Common myeloid progenitor, CD34-positive (primary cell): ENCODE results near the gene ALG13.

Experiments used
- CTCF ChIA-PET: fragments of 350-600 bp; sonication (Branson Sonifier 250); formaldehyde crosslinking; loops from one replicate; lab custom pipeline; 2021; ENCODE audit warnings: antibody characterized with exemption; lab: Charles Lee
- POLR2A ChIA-PET: fragments of 350-600 bp; sonication (Branson Sonifier 250); formaldehyde crosslinking; loops from one replicate; lab custom pipeline; 2021; ENCODE audit warnings: antibody characterized with exemption; lab: Charles Lee
- DNase-seq, 3 donors: peaks; one replicate each; pipeline versions ENCODE4 v3.0.0 to v3.0.0-alpha.2; 2013
- H3K27ac ChIP-seq, 2 experiments: 1 replicate in 1 of 2; 2 replicates in 1 of 2; pipeline ENCODE4 v1.7.0; 2013; ENCODE audit warnings: inconsistent platforms in 2 of 2, low read length in 2 of 2, mild to moderate bottlenecking in 2 of 2, low read depth in 1 of 2, moderate library complexity in 1 of 2; ENCODE audit not compliant: severe bottlenecking in 2 of 2, insufficient read depth in 1 of 2, poor library complexity in 1 of 2
- H3K27me3 ChIP-seq, 5 experiments: replicated peaks in 2 of 5; 1 replicate in 3 of 5; 2 replicates in 2 of 5; pipeline versions ENCODE4 v1.6.1 to v1.7.0; 2013; ENCODE audit warnings: low read length in 4 of 5, mild to moderate bottlenecking in 2 of 5, moderate library complexity in 2 of 5, inconsistent platforms in 1 of 5; ENCODE audit not compliant: insufficient read depth in 5 of 5, control insufficient read depth in 4 of 5
- H3K36me3 ChIP-seq, 4 experiments: 1 replicate in 2 of 4; 2 replicates in 2 of 4; pipeline versions ENCODE4 v1.6.1 to v1.7.0; 2013; ENCODE audit warnings: low read length in 3 of 4, control low read depth in 1 of 4, mild to moderate bottlenecking in 1 of 4; ENCODE audit not compliant: control insufficient read depth in 4 of 4, insufficient read depth in 4 of 4
- H3K4me1 ChIP-seq, 4 experiments: 1 replicate in 3 of 4; 2 replicates in 1 of 4; pipeline versions ENCODE4 v1.6.1 to v1.7.1; 2013; ENCODE audit warnings: low read length in 3 of 4, mild to moderate bottlenecking in 3 of 4, control low read depth in 1 of 4, inconsistent platforms in 1 of 4, moderate library complexity in 1 of 4; ENCODE audit not compliant: control insufficient read depth in 4 of 4, insufficient read depth in 4 of 4; ENCODE audit errors: control extremely low read depth in 1 of 4
- H3K4me3 ChIP-seq, 7 experiments: 1 replicate in 4 of 7; 2 replicates in 3 of 7; pipeline versions ENCODE4 v1.5.1 to v1.7.0; 2013; ENCODE audit warnings: mild to moderate bottlenecking in 7 of 7, low read length in 6 of 7, moderate library complexity in 6 of 7, inconsistent platforms in 2 of 7, low read depth in 2 of 7, control low read depth in 1 of 7; ENCODE audit not compliant: insufficient read depth in 4 of 7, control insufficient read depth in 1 of 7; ENCODE audit errors: extremely low read depth in 1 of 7
- H3K9me3 ChIP-seq, 5 experiments: 1 replicate in 4 of 5; 2 replicates in 1 of 5; pipeline versions ENCODE4 v1.6.1 to v1.7.1; 2013; ENCODE audit warnings: low read length in 4 of 5, mild to moderate bottlenecking in 2 of 5, inconsistent platforms in 1 of 5, low read depth in 1 of 5, moderate library complexity in 1 of 5; ENCODE audit not compliant: control insufficient read depth in 4 of 5, insufficient read depth in 2 of 5; ENCODE audit errors: control extremely low read depth in 1 of 5
- WGBS: methylation state at CpG from one replicate; pipeline ENCODE4 v1.1.5; 2013; ENCODE audit not compliant: insufficient coverage; 5-methylcytosine and 5-hydroxymethylcytosine counted together

Gene ALG13

DNA sequence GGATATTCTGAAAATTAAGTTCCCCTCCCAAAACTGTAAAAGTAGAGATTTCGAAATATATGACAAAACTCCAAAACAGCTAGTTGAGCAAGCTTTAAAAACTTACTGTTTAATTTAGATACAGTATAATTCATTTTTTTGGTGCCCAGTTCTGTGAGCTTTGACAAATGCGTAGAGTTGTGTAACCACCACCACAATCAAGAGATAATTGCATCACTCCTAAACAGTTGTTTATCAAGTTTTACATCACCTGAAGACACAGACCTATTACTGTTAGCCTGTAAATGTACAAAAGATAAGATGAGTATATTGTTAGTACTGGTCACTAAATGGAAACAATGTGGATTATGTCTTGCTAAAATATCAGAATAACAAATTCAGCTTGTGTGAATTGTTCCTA is 62.3 kb downstream of the ALG13 start:
- no peaks in the 10 kb centered on the region for H3K9me3 ChIP-seq
- H3K36me3 ChIP-seq = peaks cover 2 to 41% (median 4%) of the 10 kb centered on the region in 4 experiments
- no peak overlapping the region for H3K27ac ChIP-seq
- ChIA-PET POLR2A (no interaction called here), CTCF (no interaction called here)
- H3K4me3 ChIP-seq = no peak overlapping the region
- no peak for DNase-seq
- no CpG with 5 or more reads among the region's 2 CpGs for WGBS
- no peaks in the 10 kb centered on the region for H3K27me3 ChIP-seq
- H3K4me1 ChIP-seq = no peaks in the 10 kb centered on the region

DNA sequence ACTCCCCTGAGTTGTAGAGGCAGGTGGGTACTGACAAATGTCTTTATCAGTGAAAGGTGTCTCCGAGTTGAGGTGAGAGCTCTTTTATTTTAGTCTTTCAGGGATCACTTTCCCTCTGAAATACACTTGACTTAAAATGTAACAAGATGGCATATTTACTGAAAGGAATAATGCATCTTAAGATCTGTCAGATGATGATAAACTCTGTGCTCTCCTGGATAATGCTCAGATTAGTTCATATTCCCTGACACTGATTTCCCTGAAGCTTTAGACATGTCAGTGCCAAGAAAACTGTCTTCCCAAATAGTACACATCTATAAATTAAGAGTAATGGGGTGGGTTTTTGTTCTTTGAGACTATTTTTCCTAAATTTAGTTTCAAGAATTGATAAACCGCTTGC is 75.5 kb downstream of the ALG13 start:
- no peak overlapping the region for H3K4me3 ChIP-seq
- H3K27me3 ChIP-seq = peaks cover 0 to 2% (median 0%) of the 10 kb centered on the region in 5 experiments
- H3K27ac ChIP-seq = no peak overlapping the region
- H3K4me1 ChIP-seq = no peaks in the 10 kb centered on the region
- ChIA-PET CTCF (no interaction called here), POLR2A (no interaction called here)
- no peak for DNase-seq
- peaks cover 0 to 27% (median 6%) of the 10 kb centered on the region in 4 experiments for H3K36me3 ChIP-seq
- H3K9me3 ChIP-seq = peaks cover 0 to 2% (median 0%) of the 10 kb centered on the region in 5 experiments
- WGBS = no CpG with 5 or more reads among the region's 2 CpGs

DNA sequence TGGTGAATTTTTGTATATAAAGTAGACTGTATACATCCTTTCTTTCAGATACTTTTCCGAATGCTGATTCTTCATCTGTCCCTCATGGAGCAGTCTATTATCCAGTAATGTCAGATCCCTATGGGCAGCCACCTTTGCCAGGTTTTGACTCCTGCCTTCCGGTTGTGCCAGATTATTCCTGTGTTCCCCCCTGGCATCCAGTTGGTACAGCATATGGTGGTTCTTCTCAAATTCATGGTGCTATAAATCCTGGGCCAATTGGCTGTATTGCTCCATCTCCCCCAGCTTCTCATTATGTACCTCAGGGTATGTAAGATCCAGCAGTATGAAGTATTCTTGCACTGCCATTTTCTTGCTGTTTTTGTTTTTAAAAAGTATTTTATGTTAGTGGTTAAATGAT is 78.7 kb downstream of the ALG13 start:
- Histone ChIP-seq H3K27ac (no peak overlapping the region), H3K4me1 (no peaks in the 10 kb centered on the region), H3K27me3 (peaks cover 0 to 2% (median 0%) of the 10 kb centered on the region in 5 experiments), H3K9me3 (no peaks in the 10 kb centered on the region), H3K36me3 (peaks cover 0 to 9% (median 2%) of the 10 kb centered on the region in 4 experiments), H3K4me3 (no peak overlapping the region)
- POLR2A ChIA-PET = no interaction called here
- no peak for DNase-seq
- 83% methylated on average over 1 of the region's 2 CpGs for WGBS
- CTCF ChIA-PET = interaction anchor here (0.7 kb wide), 1 partner anchor 615 kb away, joined by 3 read pairs; no protein-coding TSS in a partner anchor

DNA sequence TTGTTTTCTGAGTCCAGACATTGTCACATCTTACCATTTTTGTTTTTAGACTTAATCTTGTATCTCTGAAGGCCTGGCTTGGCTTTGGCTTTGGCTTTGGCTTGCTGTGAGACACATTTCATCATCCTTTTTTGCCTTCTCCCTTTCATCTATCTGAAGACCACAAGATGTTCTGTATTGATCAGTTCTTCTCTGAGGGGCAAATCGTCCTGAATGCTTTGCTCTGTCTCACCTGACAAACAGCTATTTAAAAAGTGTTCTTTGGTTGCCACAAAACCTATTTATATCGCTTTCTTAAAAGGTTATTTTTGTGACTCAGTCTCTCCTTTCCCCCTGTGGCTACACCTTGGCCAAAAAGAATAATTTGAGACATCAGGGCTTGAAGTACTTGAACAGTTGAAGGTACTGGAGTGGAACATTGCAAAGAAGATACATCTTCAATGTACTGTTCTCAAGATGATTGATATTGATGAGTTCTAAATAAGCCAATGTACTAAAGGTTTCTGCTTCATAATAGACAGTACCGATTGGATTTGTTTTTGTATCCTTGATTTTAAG is 80.7 kb downstream of the ALG13 start:
- ChIA-PET CTCF (interaction anchor here (0.9 kb wide), 1 partner anchor 25 kb away, joined by 3 read pairs; no protein-coding TSS in a partner anchor), POLR2A (no interaction called here)
- Histone ChIP-seq H3K9me3 (no peaks in the 10 kb centered on the region), H3K4me1 (no peaks in the 10 kb centered on the region), H3K4me3 (no peak overlapping the region), H3K27ac (no peak overlapping the region), H3K27me3 (peaks cover 0 to 2% (median 0%) of the 10 kb centered on the region in 5 experiments), H3K36me3 (peaks cover 0 to 20% (median 2%) of the 10 kb centered on the region in 4 experiments)
- WGBS = 85% methylated on average over 2 of the region's 3 CpGs
- no peak for DNase-seq

DNA sequence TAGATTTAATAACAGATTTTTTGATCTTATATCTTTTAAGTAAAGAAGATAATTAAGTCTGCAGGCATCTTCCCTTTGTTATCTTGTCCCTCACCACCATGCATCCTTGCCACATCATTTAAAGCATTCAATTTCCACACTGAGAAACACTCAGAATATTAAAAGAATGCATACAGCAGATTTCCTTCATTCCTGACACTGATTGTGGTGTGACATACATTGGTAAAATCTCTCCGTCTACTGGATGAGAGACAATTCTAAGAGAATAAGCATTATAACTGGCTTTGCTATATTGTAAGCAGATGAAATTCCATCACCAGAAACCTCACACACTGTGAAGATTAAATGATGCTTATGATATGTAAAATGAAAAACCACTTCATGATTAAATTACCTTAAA is 97.6 kb downstream of the ALG13 start:
- Histone ChIP-seq H3K27ac (no peak overlapping the region), H3K9me3 (no peaks in the 10 kb centered on the region), H3K36me3 (no peaks in the 10 kb centered on the region), H3K27me3 (peaks cover 0 to 4% (median 0%) of the 10 kb centered on the region in 5 experiments), H3K4me1 (no peaks in the 10 kb centered on the region), H3K4me3 (no peak overlapping the region)
- no peak for DNase-seq
- WGBS = no CpG with 5 or more reads among the region's 1 CpG
- ChIA-PET POLR2A (no interaction called here), CTCF (no interaction called here)

DNA sequence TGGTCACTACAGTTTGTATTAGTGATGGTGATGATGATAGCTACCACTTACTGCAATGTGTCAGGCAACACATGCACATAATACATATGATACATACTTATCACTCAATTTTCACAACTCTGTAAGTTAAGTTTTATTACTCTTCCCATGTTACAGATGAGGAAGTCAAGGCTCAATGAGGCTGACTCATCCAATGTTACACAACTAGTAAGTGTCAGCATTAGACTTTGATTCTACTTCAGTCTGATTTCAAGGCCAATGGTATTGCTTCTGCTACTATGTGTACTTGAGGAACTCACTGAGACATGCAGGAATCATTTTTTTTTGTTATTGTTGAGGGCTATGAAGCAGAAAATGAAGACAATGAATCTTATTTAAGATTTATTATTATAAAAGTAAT is 98.6 kb downstream of the ALG13 start:
- POLR2A ChIA-PET = no interaction called here
- Histone ChIP-seq H3K9me3 (peaks cover 0 to under 1% (median 0%) of the 10 kb centered on the region in 5 experiments), H3K27me3 (peaks cover 0 to 4% (median 0%) of the 10 kb centered on the region in 5 experiments), H3K27ac (no peak overlapping the region), H3K4me3 (no peak overlapping the region), H3K36me3 (no peaks in the 10 kb centered on the region), H3K4me1 (no peaks in the 10 kb centered on the region)
- CTCF ChIA-PET = no interaction called here
- DNase-seq = peak in 2 of 3 donors; percentile 5 to 6

DNA sequence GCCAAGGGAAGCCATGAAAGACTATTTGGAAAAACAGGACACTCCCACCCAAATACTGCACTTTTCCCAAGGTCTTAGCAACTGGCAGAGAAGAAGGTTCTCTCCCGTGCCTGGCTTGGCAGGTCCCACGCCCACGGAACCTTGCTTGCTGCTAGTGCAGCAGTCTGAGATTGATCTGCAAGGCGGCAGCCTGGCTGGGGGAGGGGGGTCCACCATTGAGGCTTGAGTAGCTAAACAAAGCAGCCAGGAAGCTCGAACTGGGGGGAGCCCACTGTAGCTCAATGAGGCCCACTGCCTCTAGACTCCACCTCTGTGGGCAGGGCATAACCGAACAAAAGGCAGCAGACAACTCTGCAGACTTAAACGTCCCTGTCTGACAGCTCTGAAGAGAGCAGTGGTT is 103.7 kb downstream of the ALG13 start:
- Histone ChIP-seq H3K27ac (no peak overlapping the region), H3K36me3 (no peaks in the 10 kb centered on the region), H3K4me3 (no peak overlapping the region), H3K4me1 (no peaks in the 10 kb centered on the region), H3K9me3 (peaks cover 0 to 7% (median 0%) of the 10 kb centered on the region in 5 experiments), H3K27me3 (no peaks in the 10 kb centered on the region)
- POLR2A ChIA-PET = no interaction called here
- DNase-seq = no peak
- 75% methylated on average over 7 of the region's 7 CpGs for WGBS
- CTCF ChIA-PET = no interaction called here
